ENCODE measurements around the gene CHTF18.
"Not testable (repeated sequence)": the region's sequence is repeated elsewhere in the genome, so short reads cannot be mapped to it uniquely, and the experiment has no call there.

Gene CHTF18

GRCh38 chr16:832652-833336 lies 44.4 kb downstream of the CHTF18 start:
- no peak for DNase-seq

DNA sequence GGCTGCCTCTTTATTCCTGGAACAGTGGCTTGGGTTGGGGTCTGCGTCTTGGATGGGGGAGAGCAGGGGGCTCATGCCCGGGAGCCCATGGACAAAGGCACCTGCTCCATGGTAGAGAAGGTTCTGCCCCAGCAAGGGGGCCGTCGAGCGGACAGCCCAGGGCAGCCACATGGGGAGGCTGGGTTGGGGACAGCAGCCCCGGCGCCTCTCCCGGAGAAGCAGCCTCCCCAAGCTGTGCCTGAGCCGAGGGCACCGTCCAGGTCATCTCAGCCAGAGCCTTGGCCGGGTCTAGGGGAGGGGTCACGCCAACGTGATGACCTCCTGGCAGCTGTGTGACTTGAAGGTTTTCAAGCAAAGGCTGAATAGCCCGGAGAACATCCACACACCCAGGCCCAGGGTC lies 45.0 kb downstream of the CHTF18 start:
- DNase-seq = no peak

DNA sequence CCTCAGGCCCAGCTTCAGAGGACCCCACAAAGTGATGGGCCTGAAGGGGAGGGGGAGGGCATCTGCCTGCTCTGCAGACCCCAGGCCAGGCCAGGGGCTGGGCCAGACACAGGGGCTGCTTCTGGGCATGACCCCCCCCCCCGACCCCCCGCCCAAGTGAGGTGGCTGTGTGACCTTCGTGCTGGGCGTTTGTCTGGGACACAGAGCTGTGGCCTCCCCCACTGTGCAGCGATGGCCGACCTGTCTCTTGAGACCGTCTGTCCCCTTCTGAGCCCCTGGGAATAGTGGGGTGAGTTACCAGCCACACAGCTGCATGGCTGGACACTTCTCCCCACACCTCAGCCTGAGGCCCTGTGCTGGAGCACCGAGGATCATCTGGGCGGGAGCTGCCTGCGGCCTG lies 47.0 kb downstream of the CHTF18 start:
- DNase-seq = no peak

- no peak for DNase-seq
These were observed 47.8 kb downstream of the CHTF18 start for GRCh38 chr16:836221-836620.

DNA sequence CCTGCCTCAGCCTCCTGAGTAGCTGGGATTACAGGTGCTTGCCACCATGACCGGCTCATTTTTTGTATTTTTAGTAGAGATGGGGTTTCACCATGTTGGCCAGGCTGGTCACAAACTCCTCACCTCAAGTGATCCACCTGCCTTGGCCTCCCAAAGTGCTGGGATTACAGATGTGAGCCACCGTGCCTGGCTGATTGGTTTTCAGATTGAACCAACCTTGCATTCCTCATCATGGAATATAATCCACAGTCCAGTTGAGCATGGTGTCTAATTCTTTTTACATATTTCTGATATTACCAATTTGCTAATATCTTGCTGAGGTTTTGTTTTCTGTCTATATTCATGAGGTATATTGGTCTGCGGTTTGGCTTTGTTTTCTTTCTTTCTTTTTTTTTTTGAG lies 48.4 kb downstream of the CHTF18 start:
- not testable (repeated sequence) for DNase-seq

DNA sequence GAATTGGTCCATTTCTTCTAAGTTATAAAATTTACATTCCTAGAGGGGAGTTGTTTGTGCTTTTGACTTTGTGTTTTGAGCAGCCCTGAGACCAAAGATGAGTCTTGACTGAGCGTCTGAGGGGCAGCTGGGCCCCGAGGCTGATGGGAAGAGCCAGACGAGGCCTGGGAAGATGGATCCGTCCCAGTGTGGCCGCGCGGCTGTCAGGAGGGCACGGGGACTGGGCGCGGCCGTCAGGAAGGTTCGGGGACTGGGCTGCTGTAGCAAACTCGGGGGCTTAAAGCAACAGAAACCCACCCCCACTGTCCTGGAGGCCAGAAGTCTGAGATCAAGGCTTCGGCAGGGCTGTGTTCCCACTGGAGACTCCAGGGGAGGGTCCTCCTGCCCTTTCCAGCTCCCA lies 50.3 kb downstream of the CHTF18 start:
- no peak for DNase-seq

DNA sequence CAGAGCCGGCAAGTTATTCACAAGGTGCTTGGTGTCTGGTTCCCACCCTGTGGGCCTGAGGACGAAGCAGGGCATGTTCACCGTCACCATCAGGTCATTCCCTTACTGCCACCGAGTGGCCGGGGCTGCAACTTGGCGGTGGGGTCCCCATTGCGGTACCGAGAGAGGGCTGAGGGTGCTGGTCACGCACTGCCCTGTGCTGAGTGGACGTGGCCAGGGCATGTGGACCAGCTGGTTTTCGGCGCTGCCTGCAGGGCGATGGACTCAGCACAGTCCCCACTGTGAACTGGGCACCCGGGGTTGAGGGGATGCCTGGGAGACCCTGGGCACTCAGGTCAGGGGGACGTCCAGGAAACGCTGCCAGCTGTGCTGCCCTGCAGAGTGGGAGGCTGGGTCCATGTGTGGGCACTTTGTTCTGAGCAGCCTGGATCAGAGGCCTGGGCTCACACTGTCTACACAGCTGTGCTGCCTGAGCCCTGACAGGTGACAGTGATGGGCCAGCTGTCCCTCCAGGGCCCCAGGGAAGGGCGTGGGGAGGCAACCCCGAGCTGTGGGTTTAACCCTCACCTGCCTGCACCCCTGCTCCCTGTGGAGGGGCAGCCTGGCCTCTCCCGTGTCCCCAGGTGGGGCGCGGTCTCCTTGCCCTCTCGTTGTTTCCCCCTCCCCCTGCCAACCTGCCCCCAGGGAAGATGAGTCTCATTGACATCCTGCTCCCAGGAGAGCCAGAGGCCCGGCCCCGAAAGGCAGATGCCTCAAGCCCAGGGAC lies 51.4 kb downstream of the CHTF18 start:
- no peak for DNase-seq

GRCh38 chr16:840561-841454 lies 52.4 kb downstream of the CHTF18 start:
- DNase-seq = no peak

GRCh38 chr16:841455-842060 lies 53.1 kb downstream of the CHTF18 start:
- no peak for DNase-seq

- no peak for DNase-seq
These were observed 53.6 kb downstream of the CHTF18 start for GRCh38 chr16:842061-842476.

GRCh38 chr16:842711-843560 lies 54.5 kb downstream of the CHTF18 start:
- no peak for DNase-seq

DNA sequence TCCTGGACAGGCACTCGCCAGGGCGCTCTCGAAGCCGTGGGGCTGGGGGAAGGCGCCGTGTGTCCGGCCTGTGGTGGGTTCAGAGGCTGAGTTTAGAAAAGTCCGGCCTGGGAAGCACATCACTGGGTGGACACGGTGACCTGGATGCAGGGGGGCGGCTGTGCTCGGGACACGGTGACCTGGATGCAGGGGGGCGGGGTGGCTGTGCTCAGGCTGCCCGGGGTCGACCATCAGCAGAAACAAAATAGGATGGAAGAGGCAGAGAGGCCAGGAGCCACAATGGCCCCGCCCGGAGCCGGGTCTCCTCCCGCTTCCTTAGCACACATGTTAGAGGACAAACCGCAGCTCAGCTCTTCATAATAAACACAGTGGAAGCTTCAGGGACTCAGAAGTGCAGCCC lies 55.4 kb downstream of the CHTF18 start:
- DNase-seq = no peak

DNA sequence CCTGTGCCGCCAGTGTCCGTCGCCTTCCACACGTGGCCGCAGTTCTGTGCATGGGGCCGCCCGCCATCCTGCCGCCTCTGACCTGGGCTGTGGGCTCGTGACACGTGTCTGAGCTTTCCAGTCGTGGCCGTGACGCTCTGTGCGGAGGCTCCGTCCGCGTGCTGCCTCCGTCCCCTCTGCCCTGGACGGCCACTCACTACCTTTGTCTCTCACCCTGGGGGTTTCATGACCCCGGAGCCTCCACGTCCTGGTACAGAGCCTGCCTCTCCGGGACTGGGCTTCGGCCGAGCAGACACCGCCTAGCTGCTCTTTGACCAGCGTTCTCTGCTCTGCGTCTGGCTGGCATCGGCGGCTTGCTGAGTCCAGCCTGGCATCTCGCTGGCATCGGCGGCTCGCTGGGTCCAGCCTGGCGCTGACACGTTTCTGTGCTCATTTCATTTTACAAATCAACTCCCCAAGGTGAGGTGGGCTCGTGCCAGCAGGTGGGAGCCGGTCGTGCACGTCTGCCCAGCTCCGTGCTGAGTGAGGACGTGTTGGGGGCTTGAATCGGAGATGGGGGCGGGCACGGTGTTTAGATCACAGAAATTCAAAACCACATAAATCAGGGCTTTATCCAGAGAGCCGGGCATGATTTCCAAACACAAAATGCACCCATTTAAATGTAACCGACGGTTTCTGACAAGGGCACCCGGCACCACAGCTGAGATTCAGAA lies 56.4 kb downstream of the CHTF18 start:
- DNase-seq = no peak

GRCh38 chr16:845351-845745 lies 56.9 kb downstream of the CHTF18 start:
- no peak for DNase-seq

- DNase-seq = no peak
These were observed 58.7 kb downstream of the CHTF18 start for GRCh38 chr16:847151-847550.
